KMS-11 (cell line): ENCODE results near the gene IL1R2.

Experiments used
- H2AFZ ChIP-seq: fragments of 200-600 bp; sonication (generic); 2 replicates; pipeline ENCODE4 v1.6.1; 2016; ENCODE audit warnings: antibody characterized with exemption, mixed run types, low read depth
- H3K27ac ChIP-seq: fragments of 200-600 bp; sonication (generic); 2 replicates; pipeline ENCODE4 v1.6.1; 2016; ENCODE audit warnings: mild to moderate bottlenecking, mixed run types
- H3K27me3 ChIP-seq: fragments of 200-600 bp; sonication (generic); 2 replicates; pipeline ENCODE4 v1.6.1; 2017; ENCODE audit warnings: mild to moderate bottlenecking, low read depth, mixed run types, moderate library complexity; ENCODE audit not compliant: insufficient read depth
- H3K36me3 ChIP-seq: fragments of 200-600 bp; sonication (generic); 2 replicates; pipeline ENCODE4 v1.6.1; 2017; ENCODE audit warnings: mild to moderate bottlenecking, mixed run types; ENCODE audit not compliant: insufficient read depth
- H3K4me1 ChIP-seq: fragments of 200-600 bp; sonication (generic); 2 replicates; pipeline ENCODE4 v1.6.1; 2016; ENCODE audit warnings: mild to moderate bottlenecking, low read depth, mixed run types; ENCODE audit not compliant: poor library complexity, severe bottlenecking
- H3K4me2 ChIP-seq: fragments of 200-600 bp; sonication (generic); 2 replicates; pipeline ENCODE4 v1.7.0; 2016; ENCODE audit warnings: mild to moderate bottlenecking, mixed run types
- H3K4me3 ChIP-seq: fragments of 200-600 bp; sonication (generic); IDR thresholded peaks from 2 replicates; pipeline ENCODE4 v1.6.1; 2017; ENCODE audit warnings: low read depth, low read length, mixed read lengths; ENCODE audit not compliant: insufficient read depth
- H3K79me2 ChIP-seq: fragments of 200-600 bp; sonication (generic); 2 replicates; pipeline ENCODE4 v1.6.1; 2016; ENCODE audit warnings: low read depth, mixed run types; ENCODE audit not compliant: insufficient read depth
- H3K9ac ChIP-seq: fragments of 200-600 bp; sonication (generic); 2 replicates; pipeline ENCODE4 v1.6.1; 2016; ENCODE audit warnings: mild to moderate bottlenecking, mixed run types
- H4K20me1 ChIP-seq: fragments of 200-600 bp; sonication (generic); 2 replicates; pipeline ENCODE4 v1.6.1; 2016; ENCODE audit warnings: mild to moderate bottlenecking, mixed run types; ENCODE audit not compliant: insufficient read depth
- CTCF ChIP-seq: fragments of 200-600 bp; sonication (generic); conservative IDR thresholded peaks from 2 replicates; pipeline ENCODE4 v1.6.1; 2017; ENCODE audit warnings: low read depth, mild to moderate bottlenecking, antibody characterized with exemption, low read length, moderate library complexity, mixed read lengths

IL1R2 gene

GRCh38 chr2:102024410-102024809, 32.6 kb downstream of the IL1R2 start:
- no peak overlapping the region for H3K4me3 ChIP-seq
- TF ChIP-seq CTCF: no peak
- H3K4me2 ChIP-seq: no peak overlapping the region
- H3K36me3 ChIP-seq: no peaks in the 10 kb centered on the region
- no peak overlapping the region for H2AFZ ChIP-seq
- no peak overlapping the region for H3K9ac ChIP-seq
- no peaks in the 10 kb centered on the region for H4K20me1 ChIP-seq
- H3K79me2 ChIP-seq: no peaks in the 10 kb centered on the region
- H3K4me1 ChIP-seq: no peaks in the 10 kb centered on the region
- no peaks in the 10 kb centered on the region for H3K27me3 ChIP-seq
- H3K27ac ChIP-seq: no peak overlapping the region

- H2AFZ ChIP-seq: no peak overlapping the region
- TF ChIP-seq CTCF: no peak
Measured at GRCh38 chr2:102025016-102025501, 33.3 kb downstream of the IL1R2 start.

GRCh38 chr2:102025583-102026267, 34.0 kb downstream of the IL1R2 start:
- no peaks in the 10 kb centered on the region for H3K79me2 ChIP-seq
- H3K4me3 ChIP-seq: no peak overlapping the region
- no peak for TF ChIP-seq CTCF
- H3K27ac ChIP-seq: no peak overlapping the region
- no peaks in the 10 kb centered on the region for H3K4me1 ChIP-seq
- H3K4me2 ChIP-seq: no peak overlapping the region
- no peak overlapping the region for H2AFZ ChIP-seq
- no peaks in the 10 kb centered on the region for H3K36me3 ChIP-seq
- H3K9ac ChIP-seq: no peak overlapping the region
- H4K20me1 ChIP-seq: no peaks in the 10 kb centered on the region
- no peaks in the 10 kb centered on the region for H3K27me3 ChIP-seq

More at GRCh38 chr2:102025016-102025501, 33.3 kb downstream of the IL1R2 start:
- H3K4me1 ChIP-seq: no peaks in the 10 kb centered on the region
- H3K9ac ChIP-seq: no peak overlapping the region
- H3K4me3 ChIP-seq: no peak overlapping the region
- H3K36me3 ChIP-seq: no peaks in the 10 kb centered on the region
- H3K79me2 ChIP-seq: no peaks in the 10 kb centered on the region
- no peak overlapping the region for H3K4me2 ChIP-seq
- no peaks in the 10 kb centered on the region for H4K20me1 ChIP-seq
- H3K27ac ChIP-seq: no peak overlapping the region
- H3K27me3 ChIP-seq: no peaks in the 10 kb centered on the region

- H3K27ac ChIP-seq: no peak overlapping the region
- H4K20me1 ChIP-seq: no peaks in the 10 kb centered on the region
- no peaks in the 10 kb centered on the region for H3K4me1 ChIP-seq
- TF ChIP-seq CTCF: no peak
- H2AFZ ChIP-seq: no peak overlapping the region
- H3K4me3 ChIP-seq: no peak overlapping the region
- H3K27me3 ChIP-seq: no peaks in the 10 kb centered on the region
- no peaks in the 10 kb centered on the region for H3K36me3 ChIP-seq
- no peak overlapping the region for H3K4me2 ChIP-seq
- no peak overlapping the region for H3K9ac ChIP-seq
- H3K79me2 ChIP-seq: no peaks in the 10 kb centered on the region
Measured at GRCh38 chr2:102027036-102027980, 35.5 kb downstream of the IL1R2 start.
